ENCODE measurements around the gene EXT2.

DNA sequence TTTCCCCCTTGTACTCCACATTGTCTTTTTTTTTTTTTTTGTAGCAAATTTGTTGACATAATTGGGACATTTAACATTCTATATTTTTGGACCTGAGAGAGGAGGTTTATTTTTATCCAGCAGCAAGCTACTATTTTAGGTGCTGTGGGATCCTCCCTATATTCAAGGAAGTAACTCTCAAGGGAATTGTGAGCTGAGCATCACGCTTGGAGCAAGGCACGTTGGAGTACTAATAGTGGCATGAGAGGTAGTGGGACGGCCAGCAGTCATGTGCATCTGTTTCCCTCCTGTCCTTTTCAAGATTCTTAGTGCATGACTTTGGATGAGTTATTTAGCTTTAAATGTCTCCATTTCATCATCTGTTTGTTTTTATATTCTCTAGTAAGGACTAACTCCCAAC is 52.3 kb downstream of the EXT2 start:
- TF ChIP-seq CTCF (IDR thresholded peaks at IDR 0.05; ENCODE audit: low read depth, low read length), result no peak
- TF ChIP-seq EZH2phosphoT487 (IDR thresholded peaks at IDR 0.05; ENCODE audit: low read depth), result no peak

Data from OCI-LY3 (cell line).